Lower leg skin (tissue), 4 donors: ENCODE data around the gene TRIM44. TPM values are rescaled to one million over a fixed set of nuclear protein-coding genes. Genes with fewer than 3 reads are reported as not detected.

Source experiments
- DNase-seq, 2 donors: peaks; one replicate each; pipeline ENCODE4 v3.0.0-alpha.2; 2019; ENCODE audit warnings: low spot score in 2 of 2
- H3K4me3 ChIP-seq: fragments of 200-600 bp; sonication (generic); 2 replicates; pipeline ENCODE4 v1.5.1; 2017; ENCODE audit warnings: mild to moderate bottlenecking, low read depth; ENCODE audit not compliant: poor library complexity, severe bottlenecking
- POLR2A ChIP-seq, 2 donors: fragments of 450-650 bp; IDR thresholded peaks; one replicate each; pipeline ENCODE4 v1.6.1; 2016 to 2017; ENCODE audit warnings: antibody characterized with exemption in 2 of 2, mild to moderate bottlenecking in 1 of 2, moderate library complexity in 1 of 2
- WGBS, 2 donors: methylation state at CpG; one replicate each; pipeline ENCODE4 v1.1.5; 2018; 5-methylcytosine and 5-hydroxymethylcytosine counted together
- intact Hi-C: fragments of 100-400 bp; cut with DNase I; formaldehyde crosslinking; loops from one replicate; pipeline ENCODE4 v1.15.0; 2023; ENCODE audit warnings: low total_unique reads
- total RNA-seq, 4 donors: library from RNA; depleted of rRNA; stranded (reverse); fragments of >200 nt; gene quantifications; one replicate each; pipeline ENCODE4 v1.1.0, GENCODE V29; 2016
- TF ChIP-seq, protein P1 (sequence below), 3 donors: fragments of 450-650 bp; IDR thresholded peaks; one replicate each; pipeline ENCODE4 v1.5.1; 2016; ENCODE audit warnings: antibody characterized with exemption in 3 of 3, mild to moderate bottlenecking in 3 of 3, moderate library complexity in 2 of 3

The TRIM44 gene
- total RNA-seq, 4 donors from 2014 or later, result 9.6 to 29.3 (median 23.8) TPM

DNA sequence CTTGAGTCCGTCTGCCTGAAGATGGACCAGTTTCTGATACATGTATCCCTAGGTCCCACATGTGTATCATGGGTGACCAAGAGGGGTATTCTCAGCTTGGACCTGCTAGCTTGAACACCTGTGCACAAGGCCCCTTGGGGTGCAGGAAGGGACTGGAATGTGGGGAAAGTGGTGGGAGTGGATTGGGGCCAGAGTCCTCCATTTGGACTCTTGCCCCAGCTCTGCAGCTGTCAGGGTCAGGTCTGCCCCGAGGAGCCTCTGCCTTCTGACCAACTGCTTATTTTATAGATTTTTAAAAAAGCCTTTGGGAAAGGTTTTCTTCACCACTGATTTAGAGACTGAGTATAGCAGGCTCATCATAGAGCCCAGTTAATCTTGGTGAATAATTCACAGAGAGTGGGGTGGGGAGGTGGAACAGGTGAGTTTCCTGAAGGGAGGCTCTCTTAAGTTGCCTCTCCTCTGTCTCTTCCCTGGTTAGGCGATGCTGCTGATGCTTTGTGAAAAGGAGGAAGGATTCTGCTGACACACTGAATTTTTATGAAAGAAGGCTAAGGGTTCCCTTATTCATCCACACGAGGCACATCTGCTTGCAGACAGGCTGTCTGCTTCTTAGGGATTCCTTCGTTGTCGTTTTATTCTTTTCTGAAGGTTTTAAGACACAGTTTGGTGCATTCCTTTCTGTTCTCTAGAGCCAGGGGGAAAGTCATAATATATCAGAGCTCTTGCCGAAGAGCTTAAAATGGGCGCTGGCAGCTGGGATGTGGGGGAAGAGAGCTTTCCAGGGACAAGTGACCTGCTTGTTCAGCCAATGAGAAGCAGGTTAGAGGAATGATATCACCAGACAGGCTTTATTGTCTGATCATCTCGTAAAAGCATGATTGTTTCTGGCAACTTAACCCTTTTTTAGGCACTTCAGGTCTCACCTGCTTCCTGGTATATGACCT is 19.9 kb downstream of the TRIM44 start:
- TF ChIP-seq, protein P1, sequence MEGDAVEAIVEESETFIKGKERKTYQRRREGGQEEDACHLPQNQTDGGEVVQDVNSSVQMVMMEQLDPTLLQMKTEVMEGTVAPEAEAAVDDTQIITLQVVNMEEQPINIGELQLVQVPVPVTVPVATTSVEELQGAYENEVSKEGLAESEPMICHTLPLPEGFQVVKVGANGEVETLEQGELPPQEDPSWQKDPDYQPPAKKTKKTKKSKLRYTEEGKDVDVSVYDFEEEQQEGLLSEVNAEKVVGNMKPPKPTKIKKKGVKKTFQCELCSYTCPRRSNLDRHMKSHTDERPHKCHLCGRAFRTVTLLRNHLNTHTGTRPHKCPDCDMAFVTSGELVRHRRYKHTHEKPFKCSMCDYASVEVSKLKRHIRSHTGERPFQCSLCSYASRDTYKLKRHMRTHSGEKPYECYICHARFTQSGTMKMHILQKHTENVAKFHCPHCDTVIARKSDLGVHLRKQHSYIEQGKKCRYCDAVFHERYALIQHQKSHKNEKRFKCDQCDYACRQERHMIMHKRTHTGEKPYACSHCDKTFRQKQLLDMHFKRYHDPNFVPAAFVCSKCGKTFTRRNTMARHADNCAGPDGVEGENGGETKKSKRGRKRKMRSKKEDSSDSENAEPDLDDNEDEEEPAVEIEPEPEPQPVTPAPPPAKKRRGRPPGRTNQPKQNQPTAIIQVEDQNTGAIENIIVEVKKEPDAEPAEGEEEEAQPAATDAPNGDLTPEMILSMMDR (IDR thresholded peaks at IDR 0.05), result no peak
- no peak for TF ChIP-seq POLR2A (IDR thresholded peaks at IDR 0.05)
- intact Hi-C loops, result no loop called here
- WGBS, 2 donors, result 44 to 49% methylated on average over 9 of the region's 9 CpGs
- no peak overlapping the region for H3K4me3 ChIP-seq
- DNase-seq, result no peak

DNA sequence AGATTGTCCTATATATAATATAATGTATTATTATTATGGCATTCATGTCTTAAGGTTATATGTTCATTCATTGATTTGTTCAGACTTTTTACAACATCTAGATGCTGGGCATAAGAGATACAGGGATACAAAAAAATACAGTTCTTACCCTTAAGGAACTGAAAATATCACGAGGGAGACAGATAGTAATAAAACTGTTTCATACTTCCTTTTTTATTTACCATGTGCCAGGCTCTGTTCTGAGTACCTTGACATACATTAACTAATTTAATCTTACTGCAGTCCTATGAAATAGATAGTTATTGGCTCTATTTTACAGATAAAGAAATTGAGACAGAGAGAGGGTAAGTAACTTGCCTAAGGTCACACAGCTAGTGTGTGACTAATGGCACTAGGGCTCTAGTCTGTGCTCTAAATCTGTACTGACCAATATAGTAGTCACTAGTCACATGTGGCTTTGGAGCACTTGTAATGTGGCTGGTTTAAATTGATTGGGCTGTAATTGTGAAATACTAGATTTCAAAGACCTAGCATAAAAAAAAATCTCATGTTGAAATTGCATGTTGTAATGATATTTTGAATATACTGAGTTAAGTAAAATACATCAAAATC is 21.3 kb downstream of the TRIM44 start:
- intact Hi-C loops, result no loop called here
- 77 to 87% methylated on average over 1 of the region's 1 CpG for WGBS, 2 donors
- no peak for DNase-seq
- no peak overlapping the region for H3K4me3 ChIP-seq
- no peak for TF ChIP-seq POLR2A (IDR thresholded peaks at IDR 0.05)
- TF ChIP-seq, protein P1 (IDR thresholded peaks at IDR 0.05), result no peak

DNA sequence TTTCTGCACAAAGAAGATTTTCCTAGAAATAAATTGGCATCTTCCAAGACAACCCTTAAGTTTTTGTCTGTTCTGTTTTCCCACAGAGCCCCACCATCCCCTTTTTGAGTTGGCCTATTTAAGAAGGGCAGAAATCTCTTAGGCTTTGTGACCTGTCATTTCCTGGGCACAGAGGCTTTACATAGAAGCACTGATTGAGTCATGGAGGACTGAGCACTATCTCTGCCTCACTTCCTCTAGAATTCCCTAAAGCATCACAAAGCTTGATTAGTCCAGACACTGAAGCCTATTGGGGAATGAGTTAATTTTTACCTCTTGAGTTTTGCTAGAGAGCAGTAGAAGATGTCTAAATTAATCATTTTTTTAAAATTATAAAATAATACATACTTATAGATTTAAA is 25.4 kb downstream of the TRIM44 start:
- no peak overlapping the region for H3K4me3 ChIP-seq
- DNase-seq, result no peak
- TF ChIP-seq POLR2A (IDR thresholded peaks at IDR 0.05), result no peak
- TF ChIP-seq, protein P1 (IDR thresholded peaks at IDR 0.05), result no peak
- intact Hi-C loops, result no loop called here

DNA sequence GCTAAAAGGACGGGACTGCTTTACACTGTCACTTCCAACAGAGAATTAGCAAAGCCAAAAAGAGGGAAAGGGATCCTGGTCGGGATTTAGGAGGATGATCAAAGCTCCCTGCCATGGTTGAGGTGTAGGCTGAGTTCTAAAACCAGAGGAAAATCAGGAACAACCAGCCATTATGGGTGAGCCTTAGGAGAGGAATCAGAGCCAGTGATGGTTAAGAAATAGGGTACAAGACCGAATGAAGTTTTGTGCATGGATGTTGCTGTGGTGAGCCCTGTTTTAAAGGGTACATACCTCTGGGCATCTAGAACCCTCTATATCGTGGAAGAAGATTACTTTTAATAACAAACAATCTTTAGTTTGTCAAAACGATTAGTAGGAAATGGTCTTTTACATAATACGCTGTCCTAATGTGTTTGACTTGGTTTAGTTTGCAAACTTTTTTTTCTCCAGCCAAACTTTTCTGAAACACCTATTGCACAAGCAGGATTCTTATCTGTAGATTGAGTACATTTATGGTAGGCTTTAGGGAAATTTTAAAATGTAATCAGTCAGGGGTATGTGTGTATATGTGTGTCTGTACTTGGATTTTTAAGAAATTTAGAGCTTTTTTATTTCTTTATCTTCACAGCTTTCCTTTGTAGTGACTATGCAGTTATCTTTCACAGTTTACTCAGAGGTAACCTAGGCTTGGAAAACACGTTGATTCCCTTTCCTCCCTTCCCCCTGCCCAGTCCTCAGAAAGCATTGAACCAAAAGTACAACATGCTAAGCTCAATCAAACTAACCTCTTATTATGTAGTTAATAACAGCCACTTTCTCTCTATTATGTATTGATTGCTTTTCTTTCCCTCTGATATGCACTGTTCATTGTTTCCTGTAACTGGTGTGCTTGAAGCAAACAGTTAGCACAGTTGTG is 26.8 kb downstream of the TRIM44 start:
- TF ChIP-seq, protein P1 (IDR thresholded peaks at IDR 0.05), result no peak
- TF ChIP-seq POLR2A (IDR thresholded peaks at IDR 0.05), result no peak
- no peak for DNase-seq
- H3K4me3 ChIP-seq, result no peak overlapping the region
- intact Hi-C loops, result no loop called here
- 88 to 92% methylated on average over 7 of the region's 7 CpGs for WGBS, 2 donors

DNA sequence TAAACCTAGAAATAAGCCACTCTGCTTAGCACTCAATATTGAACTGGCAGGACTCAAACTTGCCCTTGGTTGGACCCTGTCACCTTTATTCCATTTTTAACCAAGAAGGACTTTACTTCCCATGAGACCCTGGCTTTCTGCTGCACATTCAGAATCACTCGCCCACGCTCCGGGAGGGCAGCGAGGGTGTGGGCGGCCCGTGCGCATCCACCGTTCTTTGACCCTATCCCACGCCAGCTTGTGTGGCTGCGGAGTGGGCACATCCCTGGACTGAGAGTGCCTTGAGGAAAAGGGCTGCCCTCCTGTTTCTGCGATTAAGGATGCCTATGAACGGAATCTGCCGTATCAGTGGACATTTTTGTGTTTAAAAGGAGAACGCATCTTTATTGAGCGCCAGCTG is 39.6 kb downstream of the TRIM44 start:
- WGBS, 2 donors, result 94 to 99% methylated on average over 15 of the region's 15 CpGs
- TF ChIP-seq, protein P1 (IDR thresholded peaks at IDR 0.05), result no peak
- TF ChIP-seq POLR2A (IDR thresholded peaks at IDR 0.05), result no peak
- intact Hi-C loops, result no loop called here
- H3K4me3 ChIP-seq, result no peak overlapping the region
- no peak for DNase-seq
